ENCODE data around the gene PHF20. TPM values are rescaled to one million over a fixed set of nuclear protein-coding genes. Genes with fewer than 3 reads are reported as not detected.

Gene PHF20
- total and polyA plus RNA-seq, 2 of the 13 experiments (the other 11 are each of a cell fraction or from before 2014, with no cell fraction given) = 22.8 to 34.1 TPM

GRCh38 chr20:35742741-35743523, 28.9 kb upstream of the PHF20 start (continued):
- peak; percentile 30; the same call in 1 of the 2 replicates for TF ChIP-seq GFI1 (CRISPR knock-in tag; IDR thresholded peaks at IDR 0.05; ENCODE audit: borderline replicate concordance)
- no peak for TF ChIP-seq NRL (CRISPR knock-in tag; IDR thresholded peaks at IDR 0.05; ENCODE audit: borderline replicate concordance)
- TF ChIP-seq ZNF646 (CRISPR knock-in tag; IDR thresholded peaks at IDR 0.05) = no peak
- no peak for TF ChIP-seq FOXO1 (CRISPR knock-in tag; IDR thresholded peaks at IDR 0.05)
- no peak for TF ChIP-seq ZNF629 (CRISPR knock-in tag; conservative IDR thresholded peaks at IDR 0.05)
- TF ChIP-seq ZNF543 (CRISPR knock-in tag; IDR thresholded peaks at IDR 0.05) = no peak
- no peak for TF ChIP-seq KDM4B (CRISPR knock-in tag; IDR thresholded peaks at IDR 0.05)
- TF ChIP-seq NBN (conservative IDR thresholded peaks at IDR 0.05) = no peak
- TF ChIP-seq NFYB (CRISPR knock-in tag; IDR thresholded peaks at IDR 0.05) = no peak; the same call in 1 of the 2 replicates
- TF ChIP-seq SALL2 (CRISPR knock-in tag; IDR thresholded peaks at IDR 0.05) = no peak
- peak; percentile 55; the same call in 1 of the 2 replicates for TF ChIP-seq SATB2 (CRISPR knock-in tag; IDR thresholded peaks at IDR 0.05)
- 0 out of 2 replicates have a peak, but pooled peaks have one; percentile 10 for TF ChIP-seq KLF9 (CRISPR knock-in tag; IDR thresholded peaks at IDR 0.05; ENCODE audit: low read depth)
- no peak for TF ChIP-seq ZNF501 (CRISPR knock-in tag; IDR thresholded peaks at IDR 0.05)
- no peak for TF ChIP-seq MED8 (CRISPR knock-in tag; IDR thresholded peaks at IDR 0.05; ENCODE audit: insufficient replicate concordance)
- TF ChIP-seq UBTF (CRISPR knock-in tag; IDR thresholded peaks at IDR 0.05) = no peak
- no peak; the same call in 1 of the 2 replicates for TF ChIP-seq RCOR2 (CRISPR knock-in tag; IDR thresholded peaks at IDR 0.05)
- peak; percentile 14; the same call in 1 of the 2 replicates for TF ChIP-seq ZFP90 (CRISPR knock-in tag; IDR thresholded peaks at IDR 0.05; ENCODE audit: borderline replicate concordance)
- TF ChIP-seq FIP1L1 (IDR thresholded peaks at IDR 0.05; ENCODE audit: borderline replicate concordance, insufficient read depth, low read depth, low read length) = no peak; the same call in 1 of the 2 replicates
- no peak for TF ChIP-seq ZNF713 (CRISPR knock-in tag; IDR thresholded peaks at IDR 0.05)
- peak; percentile 7; the same call in 1 of the 2 replicates for TF ChIP-seq ZSCAN25 (CRISPR knock-in tag; IDR thresholded peaks at IDR 0.05)
- TF ChIP-seq DBP (CRISPR knock-in tag; IDR thresholded peaks at IDR 0.05; ENCODE audit: not compliant biosample characterization) = no peak
